HCT116 (cell line): ENCODE results near the gene EMILIN2. TPM values are rescaled to one million over a fixed set of nuclear protein-coding genes. Genes with fewer than 3 reads are reported as not detected.

ENCODE experiments used
- ATAC-seq: fragments of 200-7000 bp; cut with Tn5 transposase; 2 replicates; pipeline ENCODE4 v1.9.1; 2020; ENCODE audit warnings: mild to moderate bottlenecking, moderate library complexity
- Bru-seq: library from RNA; stranded (reverse); fragments of 400-500 nt; gene quantifications from one replicate; lab custom pipeline; 2021; lab: Mats Ljungman, UMichigan
- BruChase-seq, 2 experiments: library from RNA; stranded (reverse); fragments of 400-500 nt; gene quantifications; one replicate each; lab custom pipeline; 2021; lab: Mats Ljungman, UMichigan
- BruUV-seq: library from RNA; stranded (reverse); fragments of 400-500 nt; replicated peaks from 2 replicates; lab custom pipeline; 2021; lab: Mats Ljungman, UMichigan
- CTCF ChIA-PET: fragments of 300-600 bp; sonication (Branson Sonifier 250); formaldehyde crosslinking; loops from one replicate; lab custom pipeline; 2021; ENCODE audit warnings: antibody characterized with exemption; lab: Charles Lee
- POLR2A ChIA-PET: fragments of 300-600, 350-600 bp; sonication (Branson Sonifier 250); formaldehyde crosslinking; loops from one replicate; lab custom pipeline; 2021; ENCODE audit warnings: antibody characterized with exemption; lab: Charles Lee
- RAD21 ChIA-PET, 2 experiments: fragments of 300-600 bp; sonication (Branson Sonifier 250); formaldehyde crosslinking; loops; one replicate each; lab custom pipeline; 2023; ENCODE audit warnings: low total read pairs in 2 of 2; ENCODE audit not compliant: uncharacterized antibody in 2 of 2, unreplicated experiment in 2 of 2, low non-redundant PET in 1 of 2; lab: Charles Lee
- DNase-seq: peaks from one replicate; pipeline ENCODE4 v3.0.0-alpha.2; 2010; ENCODE audit warnings: low read depth, low spot score
- H2AFZ ChIP-seq: fragments of 200-600 bp; shearing (Covaris generic), sonication (generic); 2 replicates; pipeline ENCODE4 v1.6.1; 2017; ENCODE audit warnings: low read depth, mixed run types, mixed read lengths, antibody characterized with exemption, low read length; ENCODE audit not compliant: poor library complexity, severe bottlenecking
- H3K27ac ChIP-seq: 2 replicates; pipeline ENCODE4 v1.5.1; 2012; ENCODE audit warnings: low read depth, low read length
- H3K27me3 ChIP-seq: fragments of 200-600 bp; sonication (generic); 2 replicates; pipeline ENCODE4 v1.6.1; 2016; ENCODE audit warnings: mixed run types, low read length, mixed read lengths; ENCODE audit not compliant: insufficient read depth
- H3K36me3 ChIP-seq, 2 experiments: fragments of 200-500 bp in 1 of 2; fragments of 200-600 bp in 1 of 2; sonication (Bioruptor generic) in 1 of 2; sonication (generic) in 1 of 2; 2 replicates each; pipeline versions ENCODE4 v1.5.1 to v1.6.1; 2014 to 2016; ENCODE audit warnings: low read length in 2 of 2, inconsistent platforms in 1 of 2, mixed read lengths in 1 of 2, mixed run types in 1 of 2; ENCODE audit not compliant: insufficient read depth in 2 of 2, control insufficient read depth in 1 of 2
- H3K4me1 ChIP-seq, 2 experiments: fragments of 200-600 bp in 1 of 2; sonication (generic) in 1 of 2; 2 replicates each; pipeline versions ENCODE4 v1.5.1 to v1.6.1; 2012 to 2017; ENCODE audit warnings: low read length in 2 of 2, inconsistent platforms in 1 of 2, mild to moderate bottlenecking in 1 of 2, mixed read lengths in 1 of 2, mixed run types in 1 of 2, moderate library complexity in 1 of 2; ENCODE audit not compliant: insufficient read depth in 2 of 2, control insufficient read depth in 1 of 2
- H3K4me2 ChIP-seq: fragments of 200-600 bp; sonication (generic); 2 replicates; pipeline ENCODE4 v1.6.1; 2017; ENCODE audit warnings: mixed run types, low read length, mixed read lengths
- H3K4me3 ChIP-seq, 2 experiments: fragments of 200-600 bp in 1 of 2; sonication (generic) in 1 of 2; replicated peaks in 1 of 2; 2 replicates each; pipeline ENCODE4 v1.5.1; 2011 to 2016; ENCODE audit warnings: low read length in 2 of 2, control low read depth in 1 of 2, low read depth in 1 of 2, mild to moderate bottlenecking in 1 of 2, mixed read lengths in 1 of 2, mixed run types in 1 of 2
- H3K79me2 ChIP-seq: fragments of 200-600 bp; sonication (generic); 2 replicates; pipeline ENCODE4 v1.6.1; 2017; ENCODE audit warnings: mild to moderate bottlenecking, mixed run types, low read length, moderate library complexity, mixed read lengths; ENCODE audit not compliant: insufficient read depth
- H3K9ac ChIP-seq: fragments of 200-600 bp; sonication (generic); 2 replicates; pipeline ENCODE4 v1.6.1; 2016; ENCODE audit warnings: low read length, mixed read lengths
- H3K9me2 ChIP-seq: fragments of 200-600 bp; sonication (generic), shearing (Covaris generic); 2 replicates; pipeline ENCODE4 v1.6.1; 2017; ENCODE audit warnings: mixed run types, mild to moderate bottlenecking, moderate library complexity; ENCODE audit not compliant: insufficient read depth
- H3K9me3 ChIP-seq, 2 experiments: fragments of 200-500 bp in 1 of 2; fragments of 200-600 bp in 1 of 2; sonication (Bioruptor generic) in 1 of 2; sonication (generic) in 1 of 2; 2 replicates each; pipeline ENCODE4 v1.6.1; 2014 to 2017; ENCODE audit warnings: low read length in 2 of 2, mixed read lengths in 2 of 2, inconsistent platforms in 1 of 2, low read depth in 1 of 2, mild to moderate bottlenecking in 1 of 2, mixed run types in 1 of 2, moderate library complexity in 1 of 2; ENCODE audit not compliant: control insufficient read depth in 1 of 2, insufficient read depth in 1 of 2
- H4K20me1 ChIP-seq: fragments of 200-600 bp; sonication (generic), shearing (Covaris generic); 2 replicates; pipeline ENCODE4 v1.6.1; 2017; ENCODE audit warnings: mixed run types, mild to moderate bottlenecking, moderate library complexity; ENCODE audit not compliant: insufficient read depth
- EZH2 ChIP-seq: fragments of 200-600 bp; sonication (generic); IDR thresholded peaks from 2 replicates; pipeline ENCODE4 v1.6.1; 2017; ENCODE audit warnings: antibody characterized with exemption, mixed run types
- POLR2A ChIP-seq: IDR thresholded peaks from 2 replicates; pipeline ENCODE4 v1.7.0; 2011; ENCODE audit warnings: borderline replicate concordance; ENCODE audit not compliant: insufficient read depth, insufficient read length; ENCODE audit errors: extremely low read depth
- POLR2AphosphoS5 ChIP-seq: IDR thresholded peaks from 2 replicates; pipeline ENCODE4 v1.6.1; 2011; ENCODE audit warnings: mild to moderate bottlenecking, low read depth, low read length, moderate library complexity
- RAD21 ChIP-seq: IDR thresholded peaks from 2 replicates; pipeline ENCODE4 v1.6.1; 2012; ENCODE audit warnings: low read depth, mild to moderate bottlenecking
- SRF ChIP-seq: IDR thresholded peaks from 2 replicates; pipeline ENCODE4 v1.6.1; 2012; ENCODE audit warnings: low read depth
- TCF7L2 ChIP-seq: IDR thresholded peaks from 2 replicates; pipeline ENCODE4 v1.7.0; 2011; ENCODE audit warnings: borderline replicate concordance, inconsistent platforms; ENCODE audit not compliant: insufficient read depth, insufficient read length; ENCODE audit errors: extremely low read depth
- YY1 ChIP-seq: IDR thresholded peaks from 2 replicates; pipeline ENCODE4 v1.6.1; 2011; ENCODE audit warnings: low read length, low read depth, moderate library complexity, mild to moderate bottlenecking; ENCODE audit not compliant: insufficient replicate concordance; ENCODE audit errors: extremely low read depth
- ZFX ChIP-seq: fragments of 450-650 bp; IDR thresholded peaks from 2 replicates; pipeline ENCODE4 v1.6.1; 2017
- intact Hi-C: fragments of 100-400 bp; cut with micrococcal nuclease; formaldehyde crosslinking; loops from 2 replicates; pipeline ENCODE4 v1.10.0; 2022
- long read RNA-seq: library from polyadenylated mRNA; unstranded; transcript quantifications from one replicate; pipeline ENCODE4 v2.0.0, GENCODE V29; 2021; ENCODE audit not compliant: unreplicated experiment
- polyA plus RNA-seq: library from polyadenylated mRNA; unstranded; fragments of >200 nt; gene quantifications from 2 replicates; pipeline ENCODE4 v1.2.1, GENCODE V29; 2012; ENCODE audit warnings: missing spikeins
- total RNA-seq: library from RNA; stranded (reverse); gene quantifications from one replicate; pipeline ENCODE4 v1.2.1, GENCODE V29; 2021; ENCODE audit not compliant: unreplicated experiment
- TF ChIP-seq, protein P1 (sequence below): IDR thresholded peaks from 2 replicates; pipeline ENCODE4 v1.6.1; 2012; ENCODE audit warnings: low read depth
- TF ChIP-seq, protein P2 (sequence below): IDR thresholded peaks from 2 replicates; pipeline ENCODE4 v1.6.1; 2012
- TF ChIP-seq, protein P3 (sequence below): IDR thresholded peaks from 2 replicates; pipeline ENCODE4 v1.6.1; 2011; ENCODE audit warnings: mild to moderate bottlenecking, low read length, moderate library complexity; ENCODE audit not compliant: insufficient replicate concordance; ENCODE audit errors: extremely low read depth
- TF ChIP-seq, protein P4 (sequence below), 3 experiments: fragments of 200-600 bp in 1 of 3; sonication (generic) in 1 of 3; IDR thresholded peaks in 2 of 3; conservative IDR thresholded peaks in 1 of 3; 2 replicates each; pipeline ENCODE4 v1.5.1; 2012 to 2017; ENCODE audit warnings: low read depth in 2 of 3, low read length in 2 of 3, antibody characterized with exemption in 1 of 3, borderline replicate concordance in 1 of 3, control low read depth in 1 of 3, mild to moderate bottlenecking in 1 of 3, mixed read lengths in 1 of 3, mixed run types in 1 of 3, moderate library complexity in 1 of 3; ENCODE audit not compliant: insufficient read depth in 1 of 3
- TF ChIP-seq, protein P5 (sequence below): IDR thresholded peaks from 2 replicates; pipeline ENCODE4 v1.6.1; 2012

Gene EMILIN2
- total RNA-seq (23.4 TPM), Bru-seq, nascent RNA (percentile 42 among the genes with signal in this experiment), BruChase-seq, experiment 1, labeled RNA remaining after a 6-hour chase (percentile 31 among the genes with signal in this experiment), BruChase-seq, experiment 2, labeled RNA remaining after a 2-hour chase (percentile 38 among the genes with signal in this experiment)
- polyA plus RNA-seq = 8.6 and 11.7 TPM in 2 replicates
- long read RNA-seq, full-length matches to known transcripts = 18 of 28 reads
- long read RNA-seq, partial matches to known transcripts = 2 of 28 reads
- long read RNA-seq, other reads (novel, unspliced or antisense) = 8 of 28 reads

DNA sequence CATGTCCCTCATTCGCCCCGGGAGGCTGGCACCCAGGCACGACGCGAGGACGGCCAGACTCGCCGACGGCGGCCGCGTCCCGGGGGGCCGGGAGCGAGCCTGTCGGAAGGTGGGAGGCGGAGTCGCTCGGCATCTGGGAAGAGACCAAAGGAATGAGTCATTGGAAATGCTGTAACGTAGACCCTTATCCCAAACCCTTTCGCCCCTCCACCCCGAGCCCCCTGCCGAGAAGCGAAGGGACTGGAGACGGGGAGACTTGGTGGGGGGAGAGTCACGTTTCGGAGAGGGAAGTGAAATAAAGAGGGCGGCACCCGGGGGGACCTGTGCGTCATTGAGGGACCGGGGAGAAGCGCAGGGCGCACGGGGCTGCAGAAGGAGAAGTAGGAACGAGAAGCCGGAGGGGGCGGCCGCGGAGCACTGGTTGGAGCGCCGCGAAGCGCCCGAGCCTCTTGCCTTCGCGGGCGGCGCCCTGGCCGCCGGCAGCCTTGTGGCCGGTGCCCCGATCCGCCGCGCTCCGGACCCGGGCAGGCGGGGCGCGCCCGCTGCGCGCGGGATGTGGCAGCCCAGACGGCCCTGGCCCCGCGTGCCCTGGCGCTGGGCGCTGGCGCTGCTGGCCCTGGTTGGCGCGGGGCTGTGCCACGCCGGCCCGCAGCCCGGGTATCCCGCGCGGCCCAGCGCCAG lies at the start of gene EMILIN2:
TSS of gene EMILIN2 (plus strand) at position 371 of the 681 bp plus-strand sequence. CDS start at position 554, 183 bp downstream.
- Histone ChIP-seq H3K9me3 (no peaks in the 10 kb centered on the region), H3K9ac (0 out of 2 replicates have a peak within 1 kb of the TSS, but pooled peaks have one; percentile 3), H4K20me1 (no peaks in the 10 kb centered on the region), H3K4me1 (peaks cover 0 to 8% of the 10 kb centered on the region in 2 experiments; a peak in 1 of 4 replicates), H3K36me3 (no peaks in the 10 kb centered on the region), H2AFZ (peak within 1 kb of the TSS; percentile 56), H3K27ac (no peak within 1 kb of the TSS; the same call in 1 of the 2 replicates), H3K79me2 (no peaks in the 10 kb centered on the region), H3K4me3 (peak within 1 kb of the TSS; percentile 43 to 56), H3K9me2 (no peaks in the 10 kb centered on the region), H3K4me2 (peak within 1 kb of the TSS; percentile 77), H3K27me3 (no peaks in the 10 kb centered on the region)
- ChIA-PET POLR2A (no interaction called here), RAD21 (no interaction called here), CTCF (no interaction called here)
- no TSS peak for BruUV-seq
- intact Hi-C loops = no loop called here
- no peak for TF ChIP-seq SRF
- no peak for TF ChIP-seq TCF7L2
- TF ChIP-seq ZFX = no peak
- TF ChIP-seq POLR2A = no peak
- TF ChIP-seq, protein P1, sequence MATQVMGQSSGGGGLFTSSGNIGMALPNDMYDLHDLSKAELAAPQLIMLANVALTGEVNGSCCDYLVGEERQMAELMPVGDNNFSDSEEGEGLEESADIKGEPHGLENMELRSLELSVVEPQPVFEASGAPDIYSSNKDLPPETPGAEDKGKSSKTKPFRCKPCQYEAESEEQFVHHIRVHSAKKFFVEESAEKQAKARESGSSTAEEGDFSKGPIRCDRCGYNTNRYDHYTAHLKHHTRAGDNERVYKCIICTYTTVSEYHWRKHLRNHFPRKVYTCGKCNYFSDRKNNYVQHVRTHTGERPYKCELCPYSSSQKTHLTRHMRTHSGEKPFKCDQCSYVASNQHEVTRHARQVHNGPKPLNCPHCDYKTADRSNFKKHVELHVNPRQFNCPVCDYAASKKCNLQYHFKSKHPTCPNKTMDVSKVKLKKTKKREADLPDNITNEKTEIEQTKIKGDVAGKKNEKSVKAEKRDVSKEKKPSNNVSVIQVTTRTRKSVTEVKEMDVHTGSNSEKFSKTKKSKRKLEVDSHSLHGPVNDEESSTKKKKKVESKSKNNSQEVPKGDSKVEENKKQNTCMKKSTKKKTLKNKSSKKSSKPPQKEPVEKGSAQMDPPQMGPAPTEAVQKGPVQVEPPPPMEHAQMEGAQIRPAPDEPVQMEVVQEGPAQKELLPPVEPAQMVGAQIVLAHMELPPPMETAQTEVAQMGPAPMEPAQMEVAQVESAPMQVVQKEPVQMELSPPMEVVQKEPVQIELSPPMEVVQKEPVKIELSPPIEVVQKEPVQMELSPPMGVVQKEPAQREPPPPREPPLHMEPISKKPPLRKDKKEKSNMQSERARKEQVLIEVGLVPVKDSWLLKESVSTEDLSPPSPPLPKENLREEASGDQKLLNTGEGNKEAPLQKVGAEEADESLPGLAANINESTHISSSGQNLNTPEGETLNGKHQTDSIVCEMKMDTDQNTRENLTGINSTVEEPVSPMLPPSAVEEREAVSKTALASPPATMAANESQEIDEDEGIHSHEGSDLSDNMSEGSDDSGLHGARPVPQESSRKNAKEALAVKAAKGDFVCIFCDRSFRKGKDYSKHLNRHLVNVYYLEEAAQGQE = no peak
- no peak for TF ChIP-seq EZH2
- TF ChIP-seq POLR2AphosphoS5 = no peak
- TF ChIP-seq, protein P2, sequence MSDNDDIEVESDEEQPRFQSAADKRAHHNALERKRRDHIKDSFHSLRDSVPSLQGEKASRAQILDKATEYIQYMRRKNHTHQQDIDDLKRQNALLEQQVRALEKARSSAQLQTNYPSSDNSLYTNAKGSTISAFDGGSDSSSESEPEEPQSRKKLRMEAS = no peak; the same call in 1 of the 2 replicates
- no peak for TF ChIP-seq RAD21
- TF ChIP-seq, protein P3, sequence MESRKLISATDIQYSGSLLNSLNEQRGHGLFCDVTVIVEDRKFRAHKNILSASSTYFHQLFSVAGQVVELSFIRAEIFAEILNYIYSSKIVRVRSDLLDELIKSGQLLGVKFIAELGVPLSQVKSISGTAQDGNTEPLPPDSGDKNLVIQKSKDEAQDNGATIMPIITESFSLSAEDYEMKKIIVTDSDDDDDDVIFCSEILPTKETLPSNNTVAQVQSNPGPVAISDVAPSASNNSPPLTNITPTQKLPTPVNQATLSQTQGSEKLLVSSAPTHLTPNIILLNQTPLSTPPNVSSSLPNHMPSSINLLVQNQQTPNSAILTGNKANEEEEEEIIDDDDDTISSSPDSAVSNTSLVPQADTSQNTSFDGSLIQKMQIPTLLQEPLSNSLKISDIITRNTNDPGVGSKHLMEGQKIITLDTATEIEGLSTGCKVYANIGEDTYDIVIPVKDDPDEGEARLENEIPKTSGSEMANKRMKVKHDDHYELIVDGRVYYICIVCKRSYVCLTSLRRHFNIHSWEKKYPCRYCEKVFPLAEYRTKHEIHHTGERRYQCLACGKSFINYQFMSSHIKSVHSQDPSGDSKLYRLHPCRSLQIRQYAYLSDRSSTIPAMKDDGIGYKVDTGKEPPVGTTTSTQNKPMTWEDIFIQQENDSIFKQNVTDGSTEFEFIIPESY = no peak
- TF ChIP-seq, protein P4, sequence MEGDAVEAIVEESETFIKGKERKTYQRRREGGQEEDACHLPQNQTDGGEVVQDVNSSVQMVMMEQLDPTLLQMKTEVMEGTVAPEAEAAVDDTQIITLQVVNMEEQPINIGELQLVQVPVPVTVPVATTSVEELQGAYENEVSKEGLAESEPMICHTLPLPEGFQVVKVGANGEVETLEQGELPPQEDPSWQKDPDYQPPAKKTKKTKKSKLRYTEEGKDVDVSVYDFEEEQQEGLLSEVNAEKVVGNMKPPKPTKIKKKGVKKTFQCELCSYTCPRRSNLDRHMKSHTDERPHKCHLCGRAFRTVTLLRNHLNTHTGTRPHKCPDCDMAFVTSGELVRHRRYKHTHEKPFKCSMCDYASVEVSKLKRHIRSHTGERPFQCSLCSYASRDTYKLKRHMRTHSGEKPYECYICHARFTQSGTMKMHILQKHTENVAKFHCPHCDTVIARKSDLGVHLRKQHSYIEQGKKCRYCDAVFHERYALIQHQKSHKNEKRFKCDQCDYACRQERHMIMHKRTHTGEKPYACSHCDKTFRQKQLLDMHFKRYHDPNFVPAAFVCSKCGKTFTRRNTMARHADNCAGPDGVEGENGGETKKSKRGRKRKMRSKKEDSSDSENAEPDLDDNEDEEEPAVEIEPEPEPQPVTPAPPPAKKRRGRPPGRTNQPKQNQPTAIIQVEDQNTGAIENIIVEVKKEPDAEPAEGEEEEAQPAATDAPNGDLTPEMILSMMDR (IDR thresholded peaks at IDR 0.05 in 2 of 3, conservative IDR thresholded peaks at IDR 0.05 in 1 of 3; ENCODE audit: borderline replicate concordance in 1 of 3, insufficient read depth in 1 of 3, low read depth in 2 of 3, low read length in 2 of 3) = no peak
- TF ChIP-seq YY1 = no peak
- TF ChIP-seq, protein P5, sequence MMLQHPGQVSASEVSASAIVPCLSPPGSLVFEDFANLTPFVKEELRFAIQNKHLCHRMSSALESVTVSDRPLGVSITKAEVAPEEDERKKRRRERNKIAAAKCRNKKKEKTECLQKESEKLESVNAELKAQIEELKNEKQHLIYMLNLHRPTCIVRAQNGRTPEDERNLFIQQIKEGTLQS = no peak
- peak; percentile 61 for ATAC-seq
- DNase-seq = no peak
